PC-3 (cell line): ENCODE results near the gene KCNQ1. TPM values are rescaled to one million over a fixed set of nuclear protein-coding genes. Genes with fewer than 3 reads are reported as not detected.

ENCODE experiments used
- ATAC-seq: fragments of 200-7000 bp; cut with Tn5 transposase; 2 replicates; pipeline ENCODE4 v1.9.1; 2020; ENCODE audit warnings: mild to moderate bottlenecking, moderate library complexity
- BruUV-seq: library from RNA; stranded (reverse); fragments of 400-500 nt; replicated peaks from 2 replicates; lab custom pipeline; 2021; lab: Mats Ljungman, UMichigan
- CTCF ChIA-PET: fragments of 300-600 bp; sonication (Branson Sonifier 250); formaldehyde crosslinking; loops from one replicate; lab custom pipeline; 2022; ENCODE audit warnings: antibody characterized with exemption; lab: Charles Lee
- POLR2A ChIA-PET: fragments of 300-600 bp; sonication (Branson Sonifier 250); formaldehyde crosslinking; loops from one replicate; lab custom pipeline; 2022; ENCODE audit warnings: antibody characterized with exemption; ENCODE audit not compliant: unreplicated experiment; lab: Charles Lee
- DNase-seq: peaks from one replicate; pipeline ENCODE4 v3.0.0-alpha.2; 2015
- H2AFZ ChIP-seq: fragments of 300-600 bp; sonication (generic); 2 replicates; pipeline ENCODE4 v1.6.0; 2016; ENCODE audit warnings: antibody characterized with exemption, low read length
- H3F3A ChIP-seq: fragments of 300-600 bp; sonication (generic); one replicate; pipeline ENCODE4 v1.6.0; 2017; ENCODE audit warnings: antibody characterized with exemption, low read length, control low read depth, mild to moderate bottlenecking; ENCODE audit not compliant: unreplicated experiment
- H3K27ac ChIP-seq: fragments of 300-600 bp; sonication (generic); 2 replicates; pipeline ENCODE4 v1.5.1; 2016; ENCODE audit warnings: mild to moderate bottlenecking, low read length
- H3K27me3 ChIP-seq: fragments of 300-600 bp; sonication (generic); 2 replicates; pipeline ENCODE4 v1.6.1; 2016; ENCODE audit warnings: low read length, mixed read lengths
- H3K36me3 ChIP-seq: fragments of 300-600 bp; sonication (generic); 2 replicates; pipeline ENCODE4 v1.6.1; 2016; ENCODE audit warnings: low read depth, mixed run types, low read length, mixed read lengths
- H3K4me1 ChIP-seq: fragments of 300-600 bp; sonication (generic); 2 replicates; pipeline ENCODE4 v1.5.1; 2016; ENCODE audit warnings: low read length; ENCODE audit not compliant: insufficient read depth
- H3K4me2 ChIP-seq: fragments of 300-600 bp; sonication (generic); 2 replicates; pipeline ENCODE4 v1.6.0; 2016; ENCODE audit warnings: low read length
- H3K4me3 ChIP-seq: fragments of 300-600 bp; sonication (generic); 2 replicates; pipeline ENCODE4 v1.5.1; 2016; ENCODE audit warnings: mild to moderate bottlenecking, low read length, mixed read lengths
- H3K79me2 ChIP-seq: fragments of 300-600 bp; sonication (generic); 2 replicates; pipeline ENCODE4 v1.6.1; 2017; ENCODE audit warnings: low read length, mixed read lengths
- H3K9ac ChIP-seq: fragments of 300-600 bp; sonication (generic); 2 replicates; pipeline ENCODE4 v1.6.0; 2016; ENCODE audit warnings: mild to moderate bottlenecking, low read length
- H3K9me2 ChIP-seq: fragments of 300-600 bp; sonication (generic); replicated peaks from 2 replicates; pipeline ENCODE4 v1.6.1; 2016; ENCODE audit warnings: mixed run types, low read length, mixed read lengths
- H3K9me3 ChIP-seq: fragments of 300-600 bp; sonication (generic); 2 replicates; pipeline ENCODE4 v1.6.1; 2016; ENCODE audit warnings: low read length, mixed read lengths
- H4K20me1 ChIP-seq: fragments of 300-600 bp; sonication (generic); 2 replicates; pipeline ENCODE4 v1.6.1; 2016; ENCODE audit warnings: low read length, mixed read lengths
- CTCF ChIP-seq: fragments of 300-600 bp; sonication (generic); conservative IDR thresholded peaks from 2 replicates; pipeline ENCODE4 v1.5.1; 2017; ENCODE audit warnings: antibody characterized with exemption, low read depth, mild to moderate bottlenecking, low read length
- EZH2 ChIP-seq: fragments of 300-600 bp; sonication (generic); IDR thresholded peaks from one replicate; pipeline ENCODE4 v1.6.1; 2017; ENCODE audit warnings: antibody characterized with exemption, mild to moderate bottlenecking, low read length; ENCODE audit not compliant: unreplicated experiment
- EZH2phosphoT487 ChIP-seq: fragments of 300-600 bp; sonication (generic); IDR thresholded peaks from 2 replicates; pipeline ENCODE4 v1.6.1; 2018; ENCODE audit warnings: mild to moderate bottlenecking, antibody characterized with exemption, low read length, borderline replicate concordance
- intact Hi-C: fragments of 100-400 bp; cut with micrococcal nuclease; formaldehyde crosslinking; loops from 2 replicates; pipeline ENCODE4 v1.9.0; 2023
- total RNA-seq: library from RNA; depleted of rRNA; stranded (reverse); fragments of >200 nt; gene quantifications from 2 replicates; pipeline ENCODE4 v1.2.3, GENCODE V29; 2014

KCNQ1 gene
- total RNA-seq, 1 experiment from 2014 or later, result 0.40 TPM

- no peaks in the 10 kb centered on the region for H3K36me3 ChIP-seq
- ATAC-seq, result no peak
Measured at GRCh38 chr11:2651054-2651617, 206.3 kb downstream of the KCNQ1 start.

GRCh38 chr11:2651826-2652271 lies 207.0 kb downstream of the KCNQ1 start:
- ATAC-seq (no peak), DNase-seq (no peak)
- Histone ChIP-seq H3K9me2 (no peaks in the 10 kb centered on the region; the same call in 1 of the 2 replicates), H3K4me3 (no peak overlapping the region), H2AFZ (no peak overlapping the region), H4K20me1 (no peaks in the 10 kb centered on the region), H3K27ac (no peak overlapping the region), H3K4me1 (no peaks in the 10 kb centered on the region; the same call in 1 of the 2 replicates), H3K79me2 (no peaks in the 10 kb centered on the region), H3K36me3 (no peaks in the 10 kb centered on the region), H3K27me3 (no peaks in the 10 kb centered on the region), H3K4me2 (no peak overlapping the region), H3F3A (no peaks in the 10 kb centered on the region), H3K9me3 (peaks cover 19% of the 10 kb centered on the region), H3K9ac (no peak overlapping the region)
- TF ChIP-seq CTCF (no peak), EZH2phosphoT487 (no peak), EZH2 (no peak)
- ChIA-PET CTCF (no interaction called here), POLR2A (no interaction called here)
- BruUV-seq, result no TSS peak
- intact Hi-C loops, result no loop called here

More at GRCh38 chr11:2651054-2651617, 206.3 kb downstream of the KCNQ1 start:
- H4K20me1 ChIP-seq, result no peaks in the 10 kb centered on the region
- no peaks in the 10 kb centered on the region for H3F3A ChIP-seq
- TF ChIP-seq CTCF (no peak), EZH2phosphoT487 (no peak), EZH2 (no peak)
- H2AFZ ChIP-seq, result no peak overlapping the region
- no peak for DNase-seq
- H3K4me2 ChIP-seq, result no peak overlapping the region
- no peak overlapping the region for H3K27ac ChIP-seq
- no peaks in the 10 kb centered on the region for H3K27me3 ChIP-seq
- no peaks in the 10 kb centered on the region for H3K79me2 ChIP-seq
- H3K4me3 ChIP-seq, result no peak overlapping the region
- POLR2A ChIA-PET, result no interaction called here
- H3K9me3 ChIP-seq, result peaks cover 19% of the 10 kb centered on the region
- no peaks in the 10 kb centered on the region for H3K4me1 ChIP-seq
- intact Hi-C loops, result no loop called here
- CTCF ChIA-PET, result no interaction called here
- no peak overlapping the region for H3K9ac ChIP-seq
- no TSS peak for BruUV-seq
- H3K9me2 ChIP-seq, result no peaks in the 10 kb centered on the region
